Central memory CD4-positive, alpha-beta T cell (primary cell): ENCODE data around the gene DENND5B.
"Not testable (repeated sequence)": the region's sequence is repeated elsewhere in the genome, so short reads cannot be mapped to it uniquely, and the experiment has no call there.

Experiments used
- DNase-seq: peaks from one replicate; pipeline ENCODE4 v3.0.0; 2022
- total RNA-seq, 3 experiments: gene quantifications; one replicate each; lab custom pipeline; 2026; lab: John Stamatoyannopoulos, UW

DENND5B gene
- 0.32 to 0.58 (median 0.33) reads per million in 3 experiments for total RNA-seq

GRCh38 chr12:31590642-31591379, at the start of gene DENND5B:
TSS of gene DENND5B (minus strand) at chr12:31591136. CDS start at chr12:31590832, 304 bp downstream.
- DNase-seq: no peak

GRCh38 chr12:31634620-31635019, 43.7 kb upstream of the DENND5B start:
- DNase-seq: no peak

- no peak for DNase-seq
Measured at GRCh38 chr12:31633464-31633863, 42.5 kb upstream of the DENND5B start.

GRCh38 chr12:31631809-31632208, 40.9 kb upstream of the DENND5B start:
- no peak for DNase-seq

- DNase-seq: no peak
Measured at GRCh38 chr12:31631023-31631724, 40.2 kb upstream of the DENND5B start.

- DNase-seq: no peak
Measured at GRCh38 chr12:31629756-31630732, 39.1 kb upstream of the DENND5B start.

GRCh38 chr12:31627456-31628054, 36.6 kb upstream of the DENND5B start:
- DNase-seq: no peak

- DNase-seq: no peak
Measured at GRCh38 chr12:31626270-31626995, 35.5 kb upstream of the DENND5B start.

- no peak for DNase-seq
Measured at GRCh38 chr12:31622038-31622437, 31.1 kb upstream of the DENND5B start.

GRCh38 chr12:31620311-31620710, 29.4 kb upstream of the DENND5B start:
- DNase-seq: no peak

GRCh38 chr12:31618228-31619025, 27.5 kb upstream of the DENND5B start:
- no peak for DNase-seq

- no peak for DNase-seq
Measured at GRCh38 chr12:31612819-31613218, 21.9 kb upstream of the DENND5B start.

- not testable (repeated sequence) for DNase-seq
Measured at GRCh38 chr12:31608299-31608698, 17.4 kb upstream of the DENND5B start.

GRCh38 chr12:31605531-31605930, 14.6 kb upstream of the DENND5B start:
- DNase-seq: no peak

GRCh38 chr12:31603546-31604009, 12.6 kb upstream of the DENND5B start:
- DNase-seq: no peak

GRCh38 chr12:31600750-31601149, 9.8 kb upstream of the DENND5B start:
- DNase-seq: no peak

GRCh38 chr12:31600252-31600651, 9.3 kb upstream of the DENND5B start:
- DNase-seq: no peak

- DNase-seq: no peak
Measured at GRCh38 chr12:31599053-31599452, 8.1 kb upstream of the DENND5B start.

- DNase-seq: no peak
Measured at GRCh38 chr12:31597066-31597465, 6.1 kb upstream of the DENND5B start.

GRCh38 chr12:31594681-31595080, 3.7 kb upstream of the DENND5B start:
- DNase-seq: no peak

- no peak for DNase-seq
Measured at GRCh38 chr12:31591380-31591901, 505 bp upstream of the DENND5B start.
